IPS DF 19.7 (cell line): ENCODE measurements around the gene NR2F2.

Source experiments
- DNase-seq: peaks from one replicate; pipeline ENCODE4 v3.0.0-alpha.2; 2013; ENCODE audit warnings: low read depth, low spot score

The NR2F2 gene

DNA sequence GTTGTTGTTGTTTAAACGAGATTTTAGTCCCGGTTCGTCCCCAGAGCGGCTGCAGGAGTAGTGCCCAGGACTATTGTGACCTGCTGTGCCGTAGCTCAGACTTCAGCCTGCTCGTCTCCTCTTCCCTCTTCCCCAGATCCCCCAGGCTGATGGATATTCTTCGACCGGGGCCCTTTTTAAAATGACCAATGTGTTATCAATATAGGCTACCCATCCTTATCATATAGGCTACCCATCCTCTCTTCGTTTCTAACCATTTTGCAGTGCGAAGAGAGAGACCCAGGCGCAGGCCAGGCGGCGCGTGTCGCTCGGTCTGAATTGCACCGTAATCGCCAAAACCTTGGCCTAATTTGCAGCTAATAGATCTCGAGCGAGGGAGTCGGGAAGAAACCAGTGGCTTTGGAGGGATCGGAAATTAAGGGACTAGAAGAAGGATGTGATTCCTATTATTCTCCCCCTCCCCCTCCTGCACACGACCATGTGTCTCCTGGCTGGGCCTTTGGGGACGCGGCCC, 23.0 kb downstream of the NR2F2 start:
- no peak for DNase-seq

DNA sequence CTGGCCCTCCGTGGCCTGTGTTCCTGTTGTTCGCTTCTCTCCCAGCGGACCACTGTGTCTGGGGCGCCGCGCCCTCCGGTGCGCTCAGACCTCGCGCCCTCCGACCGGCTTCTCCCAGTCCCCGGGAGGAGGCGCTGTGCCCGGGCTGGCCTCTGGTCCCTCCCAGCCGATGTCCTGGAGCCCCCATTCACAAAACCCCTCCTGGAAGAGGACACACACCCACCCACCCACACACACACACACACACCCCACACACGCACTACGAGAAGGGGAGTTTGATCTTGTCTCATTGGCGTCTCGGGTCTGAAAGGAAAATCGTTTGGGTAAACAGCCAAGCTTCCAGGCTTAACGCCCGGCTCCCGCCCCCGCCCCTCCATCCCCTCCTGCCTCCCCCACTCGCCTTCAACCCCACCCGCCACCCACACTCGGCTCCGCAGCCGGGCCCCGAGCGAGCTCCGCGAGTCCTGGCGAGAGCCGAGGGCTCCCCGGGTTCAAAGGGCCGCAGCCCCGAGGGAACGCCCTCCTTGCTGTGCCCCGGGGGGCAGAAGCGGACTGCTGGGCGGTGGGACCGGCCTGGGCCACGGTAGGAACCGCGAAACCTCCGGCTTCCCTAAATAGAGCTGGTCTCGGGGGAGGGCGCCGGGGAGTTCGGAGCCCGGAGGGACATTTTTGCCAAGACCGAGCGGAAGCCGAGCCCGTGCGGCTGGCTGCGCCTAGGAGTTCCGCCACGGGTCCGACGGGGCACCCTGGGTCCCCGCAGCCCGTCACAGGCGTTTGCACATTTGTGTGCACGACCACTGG, 23.6 kb downstream of the NR2F2 start:
- no peak for DNase-seq

DNA sequence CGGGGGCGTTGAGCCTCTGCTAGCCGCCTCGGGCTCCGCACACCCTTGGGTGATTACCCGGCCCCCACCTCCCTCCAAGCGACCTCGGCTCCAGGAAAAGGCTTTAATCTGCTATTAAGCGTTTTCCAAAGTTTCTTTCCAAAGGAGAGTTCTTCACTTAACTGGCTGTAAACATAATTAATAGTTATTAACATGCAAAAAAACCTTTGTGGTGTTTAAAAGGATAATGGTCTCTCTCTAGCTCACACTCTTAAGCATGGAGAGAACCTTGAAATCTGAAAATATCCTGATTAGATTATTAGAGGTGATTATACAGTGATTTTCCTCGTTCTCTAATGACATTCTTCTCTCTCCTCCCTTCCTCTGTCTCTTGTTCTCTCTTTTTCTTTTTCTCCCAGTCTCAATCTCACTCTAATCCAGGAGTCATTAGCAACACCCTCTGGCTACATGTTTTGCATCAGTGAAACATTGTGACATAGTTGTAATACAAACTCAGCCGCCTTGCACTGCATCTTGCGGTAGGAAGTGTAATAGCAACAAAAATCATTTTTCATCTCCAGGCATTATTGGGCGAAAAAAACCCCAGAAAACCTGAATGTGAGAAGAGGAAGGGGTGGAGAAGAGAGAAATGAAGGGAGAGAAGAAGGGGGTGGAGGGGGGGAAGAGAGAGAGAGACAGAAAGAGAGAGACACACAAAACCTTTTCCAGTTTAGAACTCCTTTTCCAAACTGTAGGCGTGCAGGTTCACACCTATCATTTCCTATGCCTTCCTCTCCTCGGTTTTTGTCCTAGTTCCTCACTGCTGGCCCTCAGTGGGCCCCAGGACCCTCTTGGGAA, 24.4 kb downstream of the NR2F2 start:
- DNase-seq, result no peak

DNA sequence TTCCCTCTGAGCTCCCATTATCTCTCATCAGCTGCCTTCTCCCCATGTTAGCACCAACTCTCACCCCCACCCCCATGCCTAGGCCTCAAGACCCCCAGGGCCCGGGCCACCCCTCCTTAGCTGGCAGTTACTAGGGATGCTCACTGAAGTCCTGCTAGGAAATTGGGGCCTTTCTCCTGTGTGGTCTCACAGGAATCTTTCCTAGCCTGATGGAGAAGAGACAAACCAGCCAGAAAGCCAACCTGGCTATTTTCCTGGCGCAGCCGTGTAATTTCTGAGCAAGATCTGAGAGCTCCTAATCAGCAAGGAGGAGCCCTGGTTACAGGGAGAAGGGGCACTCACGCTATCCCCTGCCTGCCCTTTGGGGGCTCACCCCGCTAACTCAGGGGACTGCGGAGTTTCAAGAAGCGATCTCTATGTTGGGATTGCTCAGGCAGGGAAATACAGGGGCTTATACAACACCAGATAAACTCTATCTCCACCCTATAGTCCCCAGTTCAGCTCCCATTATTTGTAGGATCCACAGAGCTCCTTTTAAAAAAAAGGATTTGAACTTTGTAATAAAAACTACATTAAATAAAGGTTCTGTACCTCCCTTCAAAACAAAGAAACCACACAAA, 25.2 kb downstream of the NR2F2 start:
- no peak for DNase-seq

DNA sequence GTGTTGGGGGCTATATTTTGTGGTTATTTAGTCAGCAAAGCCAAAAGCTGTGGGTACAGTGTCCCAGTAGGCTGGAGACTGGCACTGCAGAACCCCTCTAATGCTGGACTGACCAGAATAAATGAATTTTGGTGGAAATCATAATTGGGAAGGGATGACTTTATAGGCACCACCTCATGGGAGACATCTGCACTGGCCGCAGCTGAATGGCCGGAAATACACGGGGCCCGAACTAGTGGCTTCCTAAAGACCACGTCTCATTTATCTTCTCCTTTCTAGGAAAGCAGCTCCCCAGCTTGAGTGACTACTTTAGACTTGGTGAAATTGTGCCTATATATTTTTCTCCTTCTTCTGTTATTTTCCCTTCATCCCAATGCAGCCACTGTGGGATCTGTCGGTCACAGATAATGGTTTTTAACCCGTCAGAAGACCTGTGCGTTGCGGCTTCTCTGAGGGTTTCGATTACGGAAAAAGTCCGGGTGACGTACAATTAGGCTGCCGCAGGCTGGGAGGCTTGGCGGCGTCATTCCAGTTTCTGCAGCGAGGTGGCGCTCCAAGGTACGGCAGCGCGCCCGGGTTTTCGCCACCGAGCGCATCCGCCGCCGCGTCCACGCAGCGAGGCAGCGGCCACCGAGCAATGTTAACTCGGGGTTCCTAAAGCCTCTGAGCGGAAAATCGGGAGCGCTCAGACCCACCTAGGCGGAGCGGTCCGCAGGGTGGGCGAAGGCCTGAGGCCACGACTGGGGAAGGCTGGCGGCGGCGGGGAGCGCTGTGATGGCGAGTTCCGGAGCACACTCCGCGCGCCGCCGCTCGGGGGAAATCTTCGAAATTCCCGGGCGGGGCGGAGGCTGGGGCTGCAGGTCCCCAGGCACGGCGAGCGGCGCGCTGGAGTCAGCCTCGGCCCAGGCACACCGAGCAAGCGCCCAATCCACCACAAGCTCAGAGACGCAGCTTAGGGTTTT, 26.3 kb downstream of the NR2F2 start:
- DNase-seq, result no peak

DNA sequence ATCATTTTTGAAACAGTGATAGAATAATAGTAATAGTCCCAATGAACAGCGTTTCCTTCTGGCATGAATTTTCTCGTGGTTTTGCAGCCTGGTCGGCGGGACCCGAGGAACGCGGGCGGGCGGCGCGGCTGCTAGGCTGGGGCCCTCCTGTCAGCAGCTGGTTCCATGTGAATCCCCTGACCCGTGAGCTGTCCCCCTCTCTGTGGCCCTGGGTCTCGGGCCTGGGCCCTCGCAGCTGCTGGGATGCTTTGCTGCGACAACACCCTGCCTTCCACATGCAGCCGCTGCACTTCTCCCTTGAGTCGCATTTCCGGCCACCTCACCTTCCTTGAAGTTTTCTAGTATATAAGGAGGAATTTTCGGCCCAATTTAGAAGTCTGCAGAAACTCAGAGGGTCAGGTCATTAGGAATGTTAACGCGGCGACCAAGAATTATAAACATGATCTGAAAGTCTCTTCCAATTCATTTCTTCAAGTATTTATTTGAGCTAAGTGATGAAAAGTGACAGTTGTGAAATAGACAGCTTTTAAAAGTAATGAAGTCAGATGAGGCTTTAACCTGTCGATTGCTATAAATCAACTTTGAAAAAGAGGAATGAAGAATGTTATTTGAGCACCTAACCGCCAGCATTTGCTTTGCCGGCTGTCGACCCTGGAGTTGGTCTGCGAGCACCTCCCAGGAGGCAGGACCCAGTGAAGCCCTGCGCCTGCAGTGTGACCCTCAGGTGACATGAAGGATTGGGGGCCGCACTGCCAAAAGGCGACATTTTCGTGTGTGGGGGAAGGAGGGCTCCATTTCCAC, 27.7 kb downstream of the NR2F2 start:
- no peak for DNase-seq

DNA sequence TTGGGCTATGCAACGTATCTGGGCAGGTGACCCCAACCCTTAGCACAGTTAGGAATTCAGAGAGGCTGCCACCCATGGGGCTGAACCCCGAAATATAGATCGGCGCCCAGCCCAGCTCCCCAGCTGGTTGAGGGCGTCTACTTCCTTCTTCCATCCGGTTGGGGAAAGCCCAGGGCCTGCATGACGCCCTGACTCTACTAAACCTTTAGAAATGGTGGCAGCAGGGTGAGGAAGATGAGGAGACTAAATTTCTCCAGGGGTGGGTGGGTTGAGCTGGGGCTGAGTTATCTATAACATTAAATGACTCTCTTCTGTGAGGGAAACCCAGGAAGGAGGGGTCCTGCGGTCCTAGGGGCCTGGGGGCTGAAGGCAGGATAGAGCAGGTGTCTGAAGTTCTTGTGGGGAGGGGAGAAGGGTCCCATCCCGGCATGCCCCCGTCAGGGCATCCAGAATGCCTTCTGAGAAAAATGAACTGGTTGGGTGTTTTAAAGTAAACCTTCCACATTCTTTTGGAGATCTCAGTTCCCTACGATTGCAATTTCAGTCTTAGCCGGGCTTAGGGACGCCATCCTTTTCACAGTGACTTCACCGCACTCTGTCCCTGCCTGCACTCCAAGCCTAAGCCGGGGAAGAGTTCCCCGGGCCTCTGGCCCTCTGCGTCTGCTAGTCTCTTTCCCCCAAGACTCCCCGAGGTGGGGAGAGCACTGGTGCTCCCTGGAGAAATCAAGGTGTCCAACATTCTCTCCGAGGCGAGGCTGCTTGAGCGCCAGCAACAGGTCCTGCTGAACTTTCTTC, 28.5 kb downstream of the NR2F2 start:
- DNase-seq, result no peak

DNA sequence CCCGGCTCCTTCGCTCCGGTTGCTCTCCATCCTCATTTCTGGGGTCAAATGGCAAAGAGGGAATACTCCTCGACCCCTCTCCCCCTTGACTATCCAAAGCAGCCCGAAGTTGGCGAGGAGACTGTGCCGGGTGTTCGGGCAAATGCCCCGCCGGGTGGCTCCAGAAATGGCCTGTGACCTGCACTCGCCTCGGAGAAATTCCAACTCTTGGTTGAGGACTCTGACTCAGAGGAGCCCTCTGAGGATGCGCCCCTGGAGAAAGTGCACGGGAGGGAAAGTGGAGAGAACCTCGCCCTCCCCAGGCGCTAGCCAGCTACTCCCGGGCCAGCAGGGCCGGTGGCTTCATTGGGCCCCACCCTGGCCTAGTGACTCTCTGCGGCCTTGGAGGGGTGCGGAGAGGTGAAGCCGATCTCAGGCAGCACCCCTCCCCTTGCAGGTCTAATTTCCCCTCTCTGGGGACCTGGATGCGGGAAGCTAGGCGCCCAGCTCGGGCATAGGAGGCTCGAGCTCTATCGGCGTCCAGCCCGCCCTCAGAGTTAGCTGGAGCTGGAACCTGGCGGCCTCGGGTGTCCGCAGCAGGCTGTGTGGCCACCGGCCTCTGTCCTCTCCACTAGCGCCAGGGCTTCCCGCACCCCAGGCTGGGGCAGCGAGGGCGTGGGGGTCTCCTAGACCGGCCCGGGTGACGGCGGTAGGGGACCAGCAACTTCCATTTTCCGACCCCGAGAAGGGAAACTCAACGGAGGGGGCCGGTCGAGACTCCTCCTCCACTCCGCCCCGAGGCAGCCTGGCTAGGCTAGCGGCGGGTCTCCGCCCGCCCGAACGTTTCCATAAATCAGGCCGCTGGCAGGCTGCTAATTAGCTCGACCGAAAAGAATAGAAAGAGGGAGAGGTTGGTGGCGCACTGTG, 29.4 kb downstream of the NR2F2 start:
- DNase-seq, result no peak

DNA sequence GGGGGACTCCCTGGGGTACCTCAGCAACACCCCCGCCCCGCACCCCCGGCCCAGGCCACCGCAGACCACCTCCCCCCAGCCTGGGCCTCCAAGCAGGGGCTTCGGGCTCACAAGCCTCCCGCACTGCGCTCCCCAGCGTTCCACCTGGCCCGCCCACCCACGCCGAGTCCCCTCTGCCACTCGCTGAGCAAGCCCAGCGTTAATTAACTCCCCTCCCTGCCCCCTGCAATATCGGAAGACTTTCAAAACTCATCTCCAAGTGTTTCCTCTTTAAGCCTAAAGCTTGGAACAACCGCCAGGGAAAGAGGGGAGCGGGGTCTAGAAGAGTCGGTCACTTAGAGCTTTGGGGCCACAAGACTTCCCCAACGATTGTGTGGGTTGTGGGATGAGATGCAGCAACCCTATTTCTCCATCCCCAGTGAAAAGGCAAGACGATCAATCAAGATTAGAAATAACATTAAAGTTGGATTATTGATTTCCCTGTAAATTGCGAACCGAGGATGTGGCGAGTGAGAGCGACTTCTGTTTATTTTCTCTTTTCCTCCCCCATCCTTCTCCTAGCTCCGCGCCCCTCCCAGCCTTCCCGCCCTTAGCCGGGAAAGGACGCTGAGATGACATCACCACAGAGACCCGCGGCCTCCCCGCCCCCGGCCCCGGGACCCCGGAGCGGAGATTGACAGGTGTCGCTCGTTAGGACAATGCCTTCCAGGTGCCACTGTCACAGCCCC, 30.2 kb downstream of the NR2F2 start:
- no peak for DNase-seq

DNA sequence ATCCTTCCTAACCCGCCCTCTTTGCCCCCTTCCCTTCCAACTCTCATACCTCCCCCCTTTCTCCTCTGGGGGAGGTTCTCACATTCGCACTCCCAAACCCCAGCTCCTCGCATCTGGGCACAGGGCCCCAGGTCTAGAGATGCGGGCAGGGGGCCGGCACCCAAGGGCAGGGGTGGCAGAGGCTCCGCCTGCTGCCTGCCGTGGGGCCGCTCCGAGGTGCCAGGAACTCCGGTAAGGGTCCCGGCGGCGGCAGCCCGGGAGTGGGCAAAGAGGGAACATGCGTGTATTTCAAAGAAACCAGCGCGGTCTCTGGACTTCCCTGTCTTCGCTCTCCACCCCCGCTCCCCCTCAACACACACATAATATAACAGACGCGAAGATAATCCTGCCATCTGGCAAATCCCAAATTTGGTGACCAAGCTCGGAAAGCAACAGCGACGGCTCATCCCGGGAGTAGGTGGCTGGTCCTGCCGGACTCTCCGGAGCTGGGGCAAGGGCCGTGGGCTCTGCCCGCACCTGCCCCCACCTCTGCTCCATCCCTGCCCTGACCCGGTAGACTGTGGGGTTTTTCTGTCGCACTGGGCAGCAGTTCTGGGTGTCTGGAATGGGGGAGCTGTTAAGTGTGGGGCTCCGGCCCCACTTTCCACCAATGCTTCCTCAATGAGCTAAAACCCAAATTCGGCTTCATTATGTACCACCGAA, 31.0 kb downstream of the NR2F2 start:
- DNase-seq, result no peak

DNA sequence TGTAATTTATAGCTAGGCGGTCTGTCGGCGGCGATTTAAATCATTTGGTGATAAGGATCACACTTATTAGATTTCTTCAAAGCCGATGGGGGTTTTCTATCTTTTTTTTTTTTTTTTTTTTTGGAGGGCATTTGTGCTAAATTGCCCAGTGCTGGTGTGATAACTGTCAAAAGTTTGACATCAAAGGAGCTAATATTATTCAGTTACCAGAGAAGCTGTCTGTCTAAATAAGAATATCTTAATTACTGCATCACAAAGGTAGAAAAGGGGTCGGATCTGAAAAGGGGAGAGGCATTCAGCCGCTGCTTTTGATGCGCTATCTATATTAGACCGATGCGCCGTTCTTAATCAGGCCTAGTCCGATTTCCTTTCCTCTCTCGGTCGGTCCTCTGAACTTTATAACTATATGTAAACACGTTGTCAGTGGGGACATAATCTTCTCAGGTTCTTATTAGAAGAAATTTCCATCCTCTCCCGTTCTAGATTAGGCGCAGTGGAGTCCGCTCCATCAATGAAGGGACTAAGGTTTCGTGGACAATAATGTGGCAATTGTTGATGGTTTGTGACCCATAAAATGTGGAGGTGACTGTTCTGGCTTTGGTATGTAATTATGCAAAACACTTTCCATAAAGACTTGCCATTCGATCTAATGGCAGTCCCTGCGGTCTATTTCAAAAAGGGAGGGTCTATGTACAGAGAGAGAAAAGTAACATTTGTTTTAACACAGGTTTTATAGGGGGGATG, 31.7 kb downstream of the NR2F2 start:
- no peak for DNase-seq

DNA sequence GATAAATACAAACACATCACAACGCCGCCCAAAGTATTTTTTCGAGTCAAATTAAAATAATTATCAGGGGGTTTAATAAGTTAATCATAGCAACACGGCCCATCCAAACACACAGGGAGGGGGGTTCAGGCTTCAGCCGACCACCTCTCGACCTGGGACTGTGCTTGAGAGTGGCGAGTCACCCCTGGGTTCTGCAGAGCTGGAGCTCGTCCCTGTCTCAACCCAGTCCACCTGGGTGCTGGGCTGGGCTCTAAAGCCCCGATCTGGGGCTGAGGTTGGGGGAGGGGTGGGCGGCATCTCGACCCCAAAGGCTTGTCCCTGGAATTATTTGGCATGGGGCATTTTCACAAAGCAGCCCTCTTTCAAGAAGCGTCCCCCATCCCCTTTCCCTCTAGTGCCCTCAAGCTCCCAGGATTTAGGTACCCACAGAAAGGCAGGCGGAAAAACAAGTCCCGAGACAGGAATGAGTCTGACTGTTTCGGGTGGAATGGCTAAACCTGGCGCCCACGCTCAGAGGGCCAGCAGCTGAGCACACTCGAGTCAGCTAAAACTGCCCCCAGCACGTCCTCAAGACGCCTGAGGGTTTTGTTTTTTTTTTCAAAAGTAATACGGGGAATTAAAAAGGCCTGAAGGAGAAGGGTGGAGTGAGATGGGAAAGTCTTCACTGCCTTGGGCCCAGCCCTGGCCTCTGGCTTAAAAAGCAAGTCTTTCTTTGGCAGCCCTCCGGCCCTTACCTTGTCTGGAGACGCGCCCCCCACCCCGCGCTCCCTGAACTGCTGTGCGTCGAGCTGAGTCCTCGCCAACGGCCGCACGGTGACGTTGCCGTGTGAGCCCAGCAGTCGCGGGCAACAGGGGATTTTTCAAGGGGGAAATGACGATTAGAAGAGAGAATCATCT, 32.5 kb downstream of the NR2F2 start:
- no peak for DNase-seq

DNA sequence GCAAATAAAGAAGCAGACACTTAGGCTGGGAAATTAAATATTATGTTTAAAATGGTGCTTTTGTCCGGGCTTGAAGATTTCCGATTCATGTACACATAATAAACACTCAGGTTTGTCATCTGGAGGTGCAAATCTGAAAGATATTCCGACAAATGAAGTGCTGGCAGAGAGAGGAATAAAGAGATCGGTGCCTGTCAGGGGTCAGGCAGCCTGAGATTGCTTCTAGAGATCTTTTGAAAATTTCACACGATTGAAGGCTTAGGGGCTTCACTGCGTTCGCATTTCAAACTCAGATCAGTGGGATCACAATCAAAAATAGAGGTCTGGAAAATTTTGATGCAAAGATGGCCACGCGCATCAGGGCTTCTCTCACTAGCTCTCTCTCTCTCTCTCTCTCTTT, 33.2 kb downstream of the NR2F2 start:
- no peak for DNase-seq

DNA sequence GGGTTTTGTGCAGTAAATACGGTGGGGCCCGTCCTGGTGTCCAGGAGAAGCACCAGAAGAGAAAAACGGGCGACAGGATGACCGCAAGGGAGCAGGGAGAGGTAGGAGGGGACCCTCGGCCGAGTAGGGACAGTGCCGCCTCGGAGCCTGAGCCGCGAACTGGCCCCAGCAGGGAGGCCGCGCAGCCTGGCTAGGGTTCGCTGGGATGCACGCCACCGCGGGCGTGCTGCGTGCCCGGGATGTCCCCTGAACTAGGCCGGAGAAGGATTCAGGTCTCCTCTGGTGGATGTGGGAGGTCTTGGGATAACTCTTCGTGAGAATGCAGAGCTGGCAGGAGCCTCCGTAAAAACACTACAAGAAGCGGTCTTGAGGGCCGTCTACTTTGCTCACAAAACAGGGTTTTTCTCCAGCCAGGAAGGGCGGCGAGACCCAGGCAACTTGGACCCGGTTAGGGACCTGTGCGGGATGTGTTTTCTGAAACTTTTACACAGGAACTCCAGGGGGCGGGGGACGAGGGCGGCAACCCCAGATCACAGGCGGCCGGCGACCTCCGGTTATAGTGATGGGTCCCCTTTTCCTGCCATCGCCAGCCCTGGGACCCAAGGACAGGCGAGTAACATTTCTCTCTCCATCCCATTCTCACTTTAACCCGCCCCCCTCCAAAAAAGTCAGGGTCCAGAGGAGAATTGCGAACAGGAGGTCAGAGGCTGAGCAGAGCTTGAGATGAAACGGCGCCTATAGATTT, 35.5 kb downstream of the NR2F2 start:
- DNase-seq, result no peak

DNA sequence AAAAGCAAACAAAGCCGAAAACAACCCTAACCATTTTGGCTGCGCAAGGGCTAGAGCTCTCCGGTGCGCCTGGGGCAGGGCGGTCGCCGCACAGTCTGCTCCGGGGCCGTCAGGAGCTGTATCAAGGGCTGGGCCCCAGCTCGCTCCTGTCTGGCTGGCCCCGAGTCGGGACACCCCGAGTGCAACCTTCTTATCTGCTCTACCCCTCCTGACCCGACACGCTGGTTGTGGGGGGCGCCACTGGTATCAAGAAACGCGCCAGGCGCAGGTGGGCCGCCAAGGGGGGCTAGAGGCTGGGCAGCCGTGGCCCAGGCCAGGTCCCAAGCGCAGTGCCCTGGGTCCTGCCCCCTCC, 36.0 kb downstream of the NR2F2 start:
- no peak for DNase-seq
